Endodermal cell (in vitro differentiated cells): ENCODE measurements around the gene SLC25A23. TPM values are rescaled to one million over a fixed set of nuclear protein-coding genes. Genes with fewer than 3 reads are reported as not detected.
A peak's percentile ranks its signal among the peaks of the same experiment; 100 is the strongest.

Source experiments
- DNase-seq: peaks from one replicate; pipeline ENCODE4 v3.0.0-alpha.2; 2017
- H3K27ac ChIP-seq: 2 replicates; pipeline ENCODE4 v1.5.1; 2013; ENCODE audit warnings: mild to moderate bottlenecking, low read depth, low read length, moderate library complexity
- H3K27me3 ChIP-seq: 2 replicates; pipeline ENCODE4 v1.6.1; 2013; ENCODE audit warnings: mild to moderate bottlenecking, low read length, moderate library complexity; ENCODE audit not compliant: insufficient read depth, control insufficient read depth, poor library complexity, severe bottlenecking
- H3K36me3 ChIP-seq: 2 replicates; pipeline ENCODE4 v1.7.0; 2013; ENCODE audit warnings: mild to moderate bottlenecking, low read length, moderate library complexity; ENCODE audit not compliant: control insufficient read depth, insufficient read depth
- H3K4me1 ChIP-seq: one replicate; pipeline ENCODE4 v1.7.0; 2013; ENCODE audit warnings: low read length; ENCODE audit not compliant: control insufficient read depth, insufficient read depth
- H3K4me3 ChIP-seq: 2 replicates; pipeline ENCODE4 v1.5.1; 2013; ENCODE audit warnings: mild to moderate bottlenecking, low read length, moderate library complexity
- H3K9ac ChIP-seq: 2 replicates; pipeline ENCODE4 v1.6.1; 2013; ENCODE audit warnings: mild to moderate bottlenecking, low read length, moderate library complexity; ENCODE audit not compliant: poor library complexity, severe bottlenecking; ENCODE audit errors: extremely low read depth
- H3K9me3 ChIP-seq: 2 replicates; pipeline ENCODE4 v1.6.1; 2013; ENCODE audit warnings: mild to moderate bottlenecking, low read length, moderate library complexity; ENCODE audit not compliant: control insufficient read depth
- H3K27ac Mint-ChIP-seq: 2 replicates; pipeline ENCODE4 v1.8.0; 2020; ENCODE audit warnings: mixed read lengths
- H3K27me3 Mint-ChIP-seq: 2 replicates; pipeline ENCODE4 v1.8.0; 2021; ENCODE audit warnings: mild to moderate bottlenecking, mixed read lengths; ENCODE audit not compliant: insufficient read depth
- H3K36me3 Mint-ChIP-seq: 2 replicates; pipeline ENCODE4 v1.8.0; 2020; ENCODE audit warnings: low read depth, mixed read lengths
- H3K4me1 Mint-ChIP-seq: 2 replicates; pipeline ENCODE4 v1.8.0; 2020; ENCODE audit warnings: mixed read lengths
- H3K4me3 Mint-ChIP-seq: 2 replicates; pipeline ENCODE4 v1.8.0; 2020; ENCODE audit warnings: mild to moderate bottlenecking, moderate library complexity, mixed read lengths
- H3K9me3 Mint-ChIP-seq: 2 replicates; pipeline ENCODE4 v1.8.0; 2020; ENCODE audit warnings: mild to moderate bottlenecking, mixed read lengths
- CTCF ChIP-seq: fragments of 200-600 bp; sonication (generic); conservative IDR thresholded peaks from 2 replicates; pipeline ENCODE4 v1.5.0; 2021; ENCODE audit warnings: antibody characterized with exemption, mild to moderate bottlenecking
- WGBS, 2 experiments: methylation state at CpG; one replicate each; pipeline versions ENCODE4 v1.1.5 to v1.1.7; 2013; ENCODE audit warnings: missing lambda C conversion rate in 2 of 2, mixed read lengths in 1 of 2; ENCODE audit not compliant: insufficient coverage in 1 of 2, insufficient read length in 1 of 2; 5-methylcytosine and 5-hydroxymethylcytosine counted together
- total RNA-seq, 2 donors: library from RNA; stranded (reverse); fragmentation: NEBNext Ultra II Directional in 1 of 2; extraction: Animal tissue kit (Norgen Biotek cat#: 25700) in 1 of 2; gene quantifications; 2 replicates in 1 of 2; 3 replicates in 1 of 2; pipeline ENCODE4 v1.2.1, GENCODE V29; 2021

The SLC25A23 gene
- total RNA-seq, 2 donors from 2014 or later, result 34.9 to 39.5 TPM

GRCh38 chr19:6501740-6502648 is 42.4 kb upstream of the SLC25A23 start, which contains the start of gene TUBB4A:
TUBB4A (minus strand) TSS chr19:6502309; CDS start chr19:6502212, 97 bp downstream.
- peak; percentile 70 for DNase-seq
- Histone ChIP-seq H3K4me1 (no peaks in the 10 kb centered on the region), H3K4me3 (no peak within 1 kb of the TSS), H3K27ac (no peak within 1 kb of the TSS), H3K9me3 (no peaks in the 10 kb centered on the region), H3K9ac (peak within 1 kb of the TSS; percentile 6), H3K27me3 (peaks cover 38% of the 10 kb centered on the region), H3K36me3 (no peaks in the 10 kb centered on the region)
- peak; percentile 43 for TF ChIP-seq CTCF
- Mint-ChIP-seq H3K4me1 (peaks cover 3% of the 10 kb centered on the region), H3K4me3 (peak within 1 kb of the TSS; percentile 65), H3K36me3 (no peaks in the 10 kb centered on the region), H3K27me3 (peaks cover 45% of the 10 kb centered on the region), H3K27ac (no peak within 1 kb of the TSS), H3K9me3 (no peaks in the 10 kb centered on the region)
- WGBS, 2 experiments, result 2 to 5% methylated on average over 10 to 68 of the region's 71 CpGs

- no peaks in the 10 kb centered on the region for H3K36me3 Mint-ChIP-seq
- Histone ChIP-seq H3K9ac (no peak overlapping the region), H3K4me1 (no peaks in the 10 kb centered on the region), H3K27me3 (peaks cover 38% of the 10 kb centered on the region), H3K4me3 (no peak overlapping the region), H3K36me3 (no peaks in the 10 kb centered on the region), H3K9me3 (no peaks in the 10 kb centered on the region), H3K27ac (no peak overlapping the region)
- TF ChIP-seq CTCF, result no peak
- H3K27ac Mint-ChIP-seq, result no peak overlapping the region
- peak; percentile 55 for DNase-seq
- no peaks in the 10 kb centered on the region for H3K9me3 Mint-ChIP-seq
- 81 to 94% methylated on average over 7 to 22 of the region's 24 CpGs for WGBS, 2 experiments
- H3K27me3 Mint-ChIP-seq, result peaks cover 45% of the 10 kb centered on the region
- peak overlapping the region; percentile 65 for H3K4me3 Mint-ChIP-seq
- H3K4me1 Mint-ChIP-seq, result peaks cover 3% of the 10 kb centered on the region
Observed at GRCh38 chr19:6500837-6501739, 41.5 kb upstream of the SLC25A23 start.

- Histone ChIP-seq H3K4me3 (no peak overlapping the region), H3K9me3 (no peaks in the 10 kb centered on the region), H3K4me1 (no peaks in the 10 kb centered on the region), H3K27me3 (peaks cover 38% of the 10 kb centered on the region), H3K9ac (no peak overlapping the region), H3K36me3 (no peaks in the 10 kb centered on the region), H3K27ac (no peak overlapping the region)
- Mint-ChIP-seq H3K27me3 (peaks cover 45% of the 10 kb centered on the region), H3K36me3 (no peaks in the 10 kb centered on the region), H3K27ac (no peak overlapping the region), H3K9me3 (no peaks in the 10 kb centered on the region), H3K4me1 (peaks cover 3% of the 10 kb centered on the region), H3K4me3 (no peak overlapping the region)
- no peak for TF ChIP-seq CTCF
- WGBS, 2 experiments, result 86 to 87% methylated on average over 11 to 17 of the region's 17 CpGs
- no peak for DNase-seq
Observed at GRCh38 chr19:6499052-6499790, 39.6 kb upstream of the SLC25A23 start.
